ENCODE data around the gene GUF1.
"Not testable (repeated sequence)": the region's sequence is repeated elsewhere in the genome, so short reads cannot be mapped to it uniquely, and the experiment has no call there.

The GUF1 gene

DNA sequence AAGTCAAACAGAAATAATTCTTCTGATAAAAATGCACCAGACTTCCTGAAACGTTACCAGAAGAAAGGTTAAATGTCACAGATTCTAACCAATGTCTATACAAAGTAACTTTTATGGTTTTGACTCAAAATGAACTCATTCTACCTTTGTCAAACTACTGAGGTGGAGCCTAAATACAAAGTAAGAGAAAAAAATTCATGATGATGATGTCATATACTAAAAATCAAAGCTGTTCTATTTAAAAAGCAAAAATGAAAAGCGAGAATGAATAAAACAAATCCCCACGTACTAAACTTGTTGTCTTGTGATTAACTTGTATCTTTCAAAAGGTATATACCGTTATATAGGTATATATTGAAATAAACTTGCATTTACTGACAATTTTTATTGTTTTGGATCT is 26.5 kb downstream of the GUF1 start:
- DNase-seq = no peak

- no peak for DNase-seq
Observed at GRCh38 chr4:44713125-44713524, 34.9 kb downstream of the GUF1 start.

DNA sequence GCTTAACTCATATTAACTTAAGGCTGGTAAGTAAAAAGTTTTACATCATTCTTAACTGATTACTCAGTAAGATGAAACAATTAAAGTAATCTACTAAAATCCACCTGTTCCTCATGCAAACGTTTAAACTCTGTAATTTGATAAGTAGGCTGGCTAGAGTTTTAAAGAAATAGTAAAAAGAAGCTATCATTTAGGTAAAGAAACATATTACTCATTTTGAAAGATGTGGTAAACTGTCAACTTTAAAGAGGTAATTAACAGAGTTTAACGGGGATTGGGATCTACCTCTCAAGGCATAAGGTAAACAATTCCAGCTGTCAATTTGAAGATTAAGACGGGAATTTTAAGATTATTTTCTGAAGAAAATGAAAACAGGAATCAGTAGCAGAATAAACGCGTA is 38.4 kb downstream of the GUF1 start:
- no peak for DNase-seq

DNA sequence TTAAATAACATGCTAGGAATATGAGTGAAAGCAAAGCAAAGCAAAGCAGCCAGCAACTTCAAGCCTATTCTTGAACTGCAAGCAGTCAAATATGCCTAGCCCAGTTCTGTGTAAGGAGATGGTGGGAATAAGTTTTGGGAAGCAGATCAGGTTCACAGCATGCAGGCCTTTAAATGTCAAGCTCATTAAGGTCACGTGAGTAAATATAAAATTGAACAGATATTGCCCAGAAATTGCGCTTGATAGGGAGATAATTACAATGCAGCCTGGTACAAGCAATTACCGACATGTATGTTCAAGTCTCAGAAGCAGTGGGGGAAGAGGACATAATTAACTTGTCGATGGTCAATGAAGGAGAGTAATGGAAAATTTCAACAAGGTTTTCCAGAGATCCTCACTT is 42.2 kb downstream of the GUF1 start:
- DNase-seq = no peak

- no peak for DNase-seq
Observed at GRCh38 chr4:44722001-44722400, 43.8 kb downstream of the GUF1 start.

DNA sequence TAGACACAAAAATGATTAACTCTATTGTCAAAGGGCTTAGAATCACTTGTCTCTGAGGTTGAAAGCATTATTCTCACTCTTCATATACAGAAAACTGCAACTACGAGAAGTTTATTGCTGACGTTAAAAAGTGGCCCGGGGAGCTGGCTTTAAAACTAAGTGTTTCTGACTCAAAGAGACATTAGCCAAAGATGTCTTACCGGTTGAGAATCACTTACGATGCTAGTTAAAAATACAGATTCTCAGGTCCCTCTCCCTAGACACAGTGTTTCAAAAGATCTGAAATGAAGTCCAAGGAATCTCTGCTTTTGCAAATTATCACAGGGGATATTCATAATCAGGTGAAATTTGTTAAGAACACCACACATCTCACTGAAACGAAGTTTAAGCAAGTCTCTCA is 46.9 kb downstream of the GUF1 start:
- no peak for DNase-seq

DNA sequence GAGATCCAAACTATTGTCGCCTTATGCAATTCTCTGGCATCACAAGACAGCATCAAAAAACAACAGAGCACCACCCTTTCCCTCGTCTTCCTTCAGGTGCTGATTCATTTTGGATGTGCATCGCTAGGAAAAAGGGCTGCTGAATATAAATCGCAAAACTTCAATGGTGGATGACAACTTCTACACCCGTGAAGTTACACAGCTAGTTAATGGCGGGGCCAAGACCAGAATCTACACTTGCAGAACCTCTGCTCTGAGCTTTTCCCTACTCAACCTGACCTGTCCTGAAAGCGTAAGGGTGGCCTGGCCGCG is 47.5 kb downstream of the GUF1 start:
- no peak for DNase-seq

GRCh38 chr4:44726038-44726871 is 48.0 kb downstream of the GUF1 start, which contains the start of gene GNPDA2:
Gene GNPDA2, minus strand, starts transcription at chr4:44726556. Its CDS starts 4,349 bp downstream, at chr4:44722207.
- peak; percentile 91 for DNase-seq

GRCh38 chr4:44727471-44727870 is 49.3 kb downstream of the GUF1 start:
- no peak for DNase-seq

- DNase-seq = not testable (repeated sequence)
Observed at GRCh38 chr4:44728694-44729093, 50.5 kb downstream of the GUF1 start.

- DNase-seq = no peak
Observed at GRCh38 chr4:44736900-44737299, 58.7 kb downstream of the GUF1 start.

GRCh38 chr4:44738615-44739014 is 60.4 kb downstream of the GUF1 start:
- DNase-seq = peak; percentile 20

DNA sequence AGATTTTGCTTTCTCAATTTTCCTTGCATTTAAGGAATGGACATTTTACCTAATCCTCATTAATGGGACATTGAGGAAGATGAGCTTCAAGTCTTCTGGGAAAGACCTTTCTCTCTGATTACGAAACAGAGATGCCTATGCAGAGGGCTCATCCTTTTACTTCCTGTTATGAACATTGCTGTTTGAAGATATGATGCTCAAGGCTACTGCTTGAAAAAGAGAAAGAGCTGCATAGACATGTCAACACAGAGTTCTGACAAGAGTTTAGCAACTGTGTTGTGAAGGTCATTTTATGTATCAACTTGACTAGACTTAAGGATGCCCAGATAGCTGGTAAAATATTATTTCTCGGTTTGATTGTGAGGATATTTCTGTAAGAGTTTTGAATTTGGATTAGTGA is 62.0 kb downstream of the GUF1 start:
- no peak for DNase-seq

All from NCI-H774 (cell line).